ENCODE results near the gene SPDL1. TPM values are rescaled to one million over a fixed set of nuclear protein-coding genes. Genes with fewer than 3 reads are reported as not detected.

SPDL1 gene
- total and polyA plus RNA-seq, 8 donors = 4.8 to 140 (median 6.2) TPM

DNA sequence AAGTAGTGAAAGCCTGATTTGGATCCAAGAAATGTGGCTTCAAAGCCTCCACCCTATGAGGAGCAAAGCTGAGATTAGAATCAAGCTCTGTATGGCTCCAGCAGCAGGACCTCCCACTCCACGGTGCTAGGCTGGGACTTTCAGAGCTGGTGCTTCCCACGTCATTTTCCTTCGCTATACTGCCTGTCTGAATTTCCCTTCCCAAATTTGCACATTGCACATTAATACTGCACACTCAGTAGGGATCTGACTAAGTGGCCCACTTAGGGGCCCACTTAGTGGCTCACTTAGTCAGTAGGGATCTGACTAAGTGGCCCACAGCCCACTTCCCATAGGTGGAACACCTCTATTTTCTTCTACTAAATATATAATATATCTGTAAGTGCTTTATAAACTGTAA is 14.1 kb upstream of the SPDL1 start:
- H3K4me3 ChIP-seq = no peak overlapping the region
- no peak for DNase-seq
- intact Hi-C loops (cut with DNase I; ENCODE audit: low total_unique reads) = no loop called here
- no peaks in the 10 kb centered on the region for H3K9me3 ChIP-seq
- no peak overlapping the region for H3K27ac ChIP-seq
- no peaks in the 10 kb centered on the region for H3K36me3 ChIP-seq
- 77 to 83% (median 79%) methylated on average over 3 of the region's 3 CpGs for WGBS, 5 donors
- H3K4me1 ChIP-seq = peaks cover 0 to 9% (median 3%) of the 10 kb centered on the region in 4 donors
- H3K27me3 ChIP-seq = peaks cover 0 to 49% (median 0%) of the 10 kb centered on the region in 3 donors
- no peak for TF ChIP-seq POLR2AphosphoS5 (IDR thresholded peaks at IDR 0.05)

DNA sequence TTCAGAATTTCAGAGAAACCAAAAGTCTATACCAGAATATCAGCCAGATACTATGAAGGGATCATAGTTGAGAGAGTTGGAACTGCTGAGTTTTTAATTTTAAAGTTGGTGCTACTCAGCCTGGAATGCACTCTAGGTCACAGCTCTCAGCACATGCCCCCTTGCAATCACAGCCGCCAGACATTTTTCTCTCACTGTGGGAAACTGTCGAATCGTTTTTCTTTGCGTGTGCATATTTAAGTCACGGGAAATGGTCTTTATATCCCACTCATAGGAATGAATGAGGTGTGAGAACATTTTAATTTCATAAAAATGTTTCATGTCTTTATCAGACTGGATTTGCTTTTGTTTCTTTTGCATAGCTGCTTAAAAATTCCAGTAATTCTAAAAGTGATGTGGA is 12.2 kb upstream of the SPDL1 start:
- no peaks in the 10 kb centered on the region for H3K36me3 ChIP-seq
- peaks cover 0 to 55% (median 0%) of the 10 kb centered on the region in 3 donors for H3K27me3 ChIP-seq
- WGBS, 5 donors = 61 to 74% (median 65%) methylated on average over 5 of the region's 5 CpGs
- H3K4me1 ChIP-seq = peaks cover 0 to 9% (median 3%) of the 10 kb centered on the region in 4 donors
- intact Hi-C loops (cut with DNase I; ENCODE audit: low total_unique reads) = loop anchor here (10.0 kb wide), 1 partner anchor 587 kb away; no protein-coding TSS in a partner anchor
- DNase-seq = no peak
- no peak overlapping the region for H3K4me3 ChIP-seq
- H3K9me3 ChIP-seq = no peaks in the 10 kb centered on the region
- TF ChIP-seq EP300 (IDR thresholded peaks at IDR 0.05) (no peak), POLR2AphosphoS5 (IDR thresholded peaks at IDR 0.05) (no peak), POLR2A (IDR thresholded peaks at IDR 0.05) (no peak)
- TF ChIP-seq, protein P1, sequence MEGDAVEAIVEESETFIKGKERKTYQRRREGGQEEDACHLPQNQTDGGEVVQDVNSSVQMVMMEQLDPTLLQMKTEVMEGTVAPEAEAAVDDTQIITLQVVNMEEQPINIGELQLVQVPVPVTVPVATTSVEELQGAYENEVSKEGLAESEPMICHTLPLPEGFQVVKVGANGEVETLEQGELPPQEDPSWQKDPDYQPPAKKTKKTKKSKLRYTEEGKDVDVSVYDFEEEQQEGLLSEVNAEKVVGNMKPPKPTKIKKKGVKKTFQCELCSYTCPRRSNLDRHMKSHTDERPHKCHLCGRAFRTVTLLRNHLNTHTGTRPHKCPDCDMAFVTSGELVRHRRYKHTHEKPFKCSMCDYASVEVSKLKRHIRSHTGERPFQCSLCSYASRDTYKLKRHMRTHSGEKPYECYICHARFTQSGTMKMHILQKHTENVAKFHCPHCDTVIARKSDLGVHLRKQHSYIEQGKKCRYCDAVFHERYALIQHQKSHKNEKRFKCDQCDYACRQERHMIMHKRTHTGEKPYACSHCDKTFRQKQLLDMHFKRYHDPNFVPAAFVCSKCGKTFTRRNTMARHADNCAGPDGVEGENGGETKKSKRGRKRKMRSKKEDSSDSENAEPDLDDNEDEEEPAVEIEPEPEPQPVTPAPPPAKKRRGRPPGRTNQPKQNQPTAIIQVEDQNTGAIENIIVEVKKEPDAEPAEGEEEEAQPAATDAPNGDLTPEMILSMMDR (IDR thresholded peaks at IDR 0.05) = no peak
- H3K27ac ChIP-seq = no peak overlapping the region

DNA sequence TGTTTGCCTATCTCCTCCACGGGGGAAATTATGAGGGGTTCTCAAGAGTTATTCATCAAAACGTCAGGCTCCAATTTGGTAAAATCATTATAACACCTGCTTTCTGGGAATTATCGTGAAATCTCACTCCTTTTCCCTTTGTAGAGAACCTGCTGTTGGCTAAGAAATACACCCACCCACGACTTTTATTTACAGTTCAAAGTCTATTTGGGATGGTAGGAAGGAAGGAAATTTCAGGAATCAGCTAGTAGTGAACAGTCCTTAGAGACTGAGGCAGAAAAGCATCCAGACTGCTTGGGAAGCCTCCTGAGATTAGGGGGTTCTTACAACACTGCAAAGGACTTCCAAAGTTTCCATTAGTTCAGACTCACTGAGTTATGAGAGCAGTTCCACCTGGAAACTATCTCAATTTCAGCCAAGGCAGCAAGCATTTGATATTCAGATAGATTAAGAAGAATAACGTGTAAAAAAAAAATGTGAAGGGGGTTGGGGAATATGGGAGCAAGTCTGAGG is 9.4 kb upstream of the SPDL1 start:
- DNase-seq = no peak
- Histone ChIP-seq H3K27me3 (peaks cover 0 to 37% (median 0%) of the 10 kb centered on the region in 3 donors), H3K9me3 (no peaks in the 10 kb centered on the region), H3K4me1 (peaks cover 0 to 9% (median 3%) of the 10 kb centered on the region in 4 donors), H3K27ac (no peak overlapping the region), H3K4me3 (no peak overlapping the region), H3K36me3 (no peaks in the 10 kb centered on the region)
- 14 to 32% (median 19%) methylated on average over 5 of the region's 5 CpGs for WGBS, 5 donors
- no peak for TF ChIP-seq POLR2A (IDR thresholded peaks at IDR 0.05)
- TF ChIP-seq, protein P1 (IDR thresholded peaks at IDR 0.05) = no peak
- TF ChIP-seq EP300 (IDR thresholded peaks at IDR 0.05) = no peak
- TF ChIP-seq POLR2AphosphoS5 (IDR thresholded peaks at IDR 0.05) = no peak
- intact Hi-C loops (cut with DNase I; ENCODE audit: low total_unique reads) = loop anchor here (10.0 kb wide), 1 partner anchor 589 kb away; no protein-coding TSS in a partner anchor

DNA sequence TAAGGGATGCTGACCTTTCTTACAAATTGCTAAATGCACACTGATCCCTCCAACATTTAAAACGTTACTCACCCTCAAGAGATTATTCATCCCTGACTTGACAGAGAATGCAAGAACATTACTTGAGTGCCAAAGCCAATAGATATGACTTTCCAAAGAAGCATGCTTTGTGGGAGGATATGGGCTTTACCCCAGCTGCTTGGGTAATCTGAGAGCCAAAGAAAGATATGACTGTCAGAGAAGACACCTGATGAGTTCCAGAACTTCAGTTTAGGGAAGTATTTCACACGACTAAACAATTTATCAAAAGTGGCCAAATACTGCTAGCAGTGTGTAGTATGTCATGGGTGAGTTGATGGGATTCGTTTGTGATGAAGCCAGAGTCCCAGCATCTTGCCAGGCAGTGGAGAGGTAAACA is 7.4 kb upstream of the SPDL1 start:
- DNase-seq = peak in 1 of 2 donors; percentile 44
- H3K4me3 ChIP-seq = no peak overlapping the region
- H3K27me3 ChIP-seq = peaks cover 0 to 17% (median 0%) of the 10 kb centered on the region in 3 donors
- intact Hi-C loops (cut with DNase I; ENCODE audit: low total_unique reads) = loop anchor here (10.0 kb wide), 1 partner anchor 591 kb away; no protein-coding TSS in a partner anchor
- no peaks in the 10 kb centered on the region for H3K9me3 ChIP-seq
- 31 to 45% (median 36%) methylated on average over 3 of the region's 3 CpGs for WGBS, 5 donors
- no peaks in the 10 kb centered on the region for H3K36me3 ChIP-seq
- H3K4me1 ChIP-seq = peaks cover 0 to 9% (median 3%) of the 10 kb centered on the region in 4 donors
- no peak overlapping the region for H3K27ac ChIP-seq
- TF ChIP-seq, protein P1 (IDR thresholded peaks at IDR 0.05) = no peak
- TF ChIP-seq POLR2A (IDR thresholded peaks at IDR 0.05) (no peak), POLR2AphosphoS5 (IDR thresholded peaks at IDR 0.05) (peak in 2 of 3 donors; percentile 20 to 61)

DNA sequence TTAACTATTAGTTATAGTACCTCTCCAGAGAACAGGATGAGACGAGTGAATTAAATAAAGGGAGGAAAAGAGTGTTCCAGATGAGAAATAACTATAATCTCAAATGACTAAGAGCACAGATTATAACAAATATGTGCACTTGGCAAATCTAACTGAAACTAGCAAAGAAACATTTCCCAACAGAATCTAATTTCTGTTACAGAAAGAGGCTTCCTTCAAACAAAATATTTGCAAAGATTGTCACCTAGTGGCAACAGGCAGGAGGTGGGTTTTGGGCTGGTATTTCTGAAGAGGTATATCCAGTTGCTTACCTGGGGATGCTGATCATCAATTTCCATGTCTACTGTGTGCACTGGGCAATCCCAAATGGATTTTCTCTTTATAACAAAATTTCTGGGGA is 5.6 kb upstream of the SPDL1 start:
- 24 to 46% (median 41%) methylated on average over 1 of the region's 1 CpG for WGBS, 5 donors
- TF ChIP-seq EP300 (IDR thresholded peaks at IDR 0.05) = no peak
- no peak for TF ChIP-seq POLR2AphosphoS5 (IDR thresholded peaks at IDR 0.05)
- no peak for TF ChIP-seq POLR2A (IDR thresholded peaks at IDR 0.05)
- TF ChIP-seq, protein P1 (IDR thresholded peaks at IDR 0.05) = no peak
- no peak overlapping the region for H3K27ac ChIP-seq

More for the DNA sequence above, 5.6 kb upstream of the SPDL1 start:
- H3K36me3 ChIP-seq = no peaks in the 10 kb centered on the region
- intact Hi-C loops (cut with DNase I; ENCODE audit: low total_unique reads) = loop anchor here (10.0 kb wide), 1 partner anchor 593 kb away; no protein-coding TSS in a partner anchor
- H3K4me1 ChIP-seq = peaks cover 0 to 17% (median 5%) of the 10 kb centered on the region in 4 donors
- H3K27me3 ChIP-seq = peaks cover 0 to 9% (median 0%) of the 10 kb centered on the region in 3 donors
- DNase-seq = peak in 1 of 2 donors; percentile 40
- H3K4me3 ChIP-seq = no peak overlapping the region
- H3K9me3 ChIP-seq = no peaks in the 10 kb centered on the region

All from stomach (tissue), 9 donors.